ENCODE measurements around the gene NDUFC1.

The NDUFC1 gene

GRCh38 chr4:139282065-139282720 is 20.1 kb downstream of the NDUFC1 start:
- H2BK15ac ChIP-seq (replicated peaks; ENCODE audit: low read depth) = no peak overlapping the region
- no peak overlapping the region for H3K56ac ChIP-seq (ENCODE audit: low read length)
- H3K4me3 ChIP-seq (ENCODE audit: low read length) = no peak overlapping the region
- H3K27me3 ChIP-seq (ENCODE audit: insufficient read depth, low read length, poor library complexity) = peaks cover 11% of the 10 kb centered on the region
- H3K36me3 ChIP-seq (ENCODE audit: control insufficient read depth, insufficient read depth, low read length) = no peaks in the 10 kb centered on the region
- H2BK5ac ChIP-seq (ENCODE audit: low read length) = no peak overlapping the region
- no peak overlapping the region for H3K4me2 ChIP-seq (ENCODE audit: low read length)
- H3K27ac ChIP-seq (ENCODE audit: low read depth, low read length) = no peak overlapping the region
- no peak overlapping the region for H3K9ac ChIP-seq (ENCODE audit: low read length)
- no peak overlapping the region for H2AK5ac ChIP-seq (ENCODE audit: low read length)
- H4K8ac ChIP-seq (ENCODE audit: low read depth, low read length) = no peak overlapping the region
- no peak for DNase-seq
- H4K5ac ChIP-seq (ENCODE audit: low read length) = no peak overlapping the region
- no peak overlapping the region for H3K4ac ChIP-seq (ENCODE audit: low read depth, low read length)
- H3K79me1 ChIP-seq (ENCODE audit: low read length) = no peaks in the 10 kb centered on the region
- no peaks in the 10 kb centered on the region for H3K79me2 ChIP-seq (ENCODE audit: control insufficient read depth, insufficient read depth, low read length)
- H3K18ac ChIP-seq (ENCODE audit: low read length) = no peak overlapping the region
- no peak overlapping the region for H3K23ac ChIP-seq (ENCODE audit: low read length)
- no peaks in the 10 kb centered on the region for H3K4me1 ChIP-seq (ENCODE audit: control insufficient read depth, low read depth, low read length)
- no CpG with 5 or more reads among the region's 7 CpGs for WGBS (ENCODE audit: extremely low coverage, insufficient coverage, low lambda C conversion rate)
- H2BK120ac ChIP-seq (ENCODE audit: low read depth, low read length) = no peak overlapping the region

- Histone ChIP-seq H2AK5ac (ENCODE audit: low read length) (no peak within 1 kb of the TSS), H2BK15ac (replicated peaks; ENCODE audit: low read depth) (no peak within 1 kb of the TSS), H3K56ac (ENCODE audit: low read length) (peak within 1 kb of the TSS; percentile 60), H3K36me3 (ENCODE audit: control insufficient read depth, insufficient read depth, low read length) (no peaks in the 10 kb centered on the region), H3K23ac (ENCODE audit: low read length) (no peak within 1 kb of the TSS), H3K27ac (ENCODE audit: low read depth, low read length) (no peak within 1 kb of the TSS), H4K8ac (ENCODE audit: low read depth, low read length) (no peak within 1 kb of the TSS), H3K9ac (ENCODE audit: low read length) (peak within 1 kb of the TSS; percentile 49), H4K5ac (ENCODE audit: low read length) (no peak within 1 kb of the TSS), H3K4ac (ENCODE audit: low read depth, low read length) (no peak within 1 kb of the TSS), H3K18ac (ENCODE audit: low read length) (no peak within 1 kb of the TSS), H3K79me2 (ENCODE audit: control insufficient read depth, insufficient read depth, low read length) (no peaks in the 10 kb centered on the region), H3K4me3 (ENCODE audit: low read length) (peak within 1 kb of the TSS; percentile 35), H2BK120ac (ENCODE audit: low read depth, low read length) (no peak within 1 kb of the TSS), H3K27me3 (ENCODE audit: insufficient read depth, low read length, poor library complexity) (peaks cover 11% of the 10 kb centered on the region), H3K79me1 (ENCODE audit: low read length) (no peaks in the 10 kb centered on the region), H2BK5ac (ENCODE audit: low read length) (no peak within 1 kb of the TSS), H3K4me1 (ENCODE audit: control insufficient read depth, low read depth, low read length) (no peaks in the 10 kb centered on the region), H3K4me2 (ENCODE audit: low read length) (peak within 1 kb of the TSS; percentile 95)
- WGBS (ENCODE audit: extremely low coverage, insufficient coverage, low lambda C conversion rate) = no CpG with 5 or more reads among the region's 51 CpGs
- peak; percentile 73 for DNase-seq
Measured at GRCh38 chr4:139279760-139280620, 22.3 kb downstream of the NDUFC1 start, which contains the start of gene MGARP. TSS of gene MGARP (minus strand) at chr4:139280225. CDS start at chr4:139280158, 67 bp downstream.

DNA sequence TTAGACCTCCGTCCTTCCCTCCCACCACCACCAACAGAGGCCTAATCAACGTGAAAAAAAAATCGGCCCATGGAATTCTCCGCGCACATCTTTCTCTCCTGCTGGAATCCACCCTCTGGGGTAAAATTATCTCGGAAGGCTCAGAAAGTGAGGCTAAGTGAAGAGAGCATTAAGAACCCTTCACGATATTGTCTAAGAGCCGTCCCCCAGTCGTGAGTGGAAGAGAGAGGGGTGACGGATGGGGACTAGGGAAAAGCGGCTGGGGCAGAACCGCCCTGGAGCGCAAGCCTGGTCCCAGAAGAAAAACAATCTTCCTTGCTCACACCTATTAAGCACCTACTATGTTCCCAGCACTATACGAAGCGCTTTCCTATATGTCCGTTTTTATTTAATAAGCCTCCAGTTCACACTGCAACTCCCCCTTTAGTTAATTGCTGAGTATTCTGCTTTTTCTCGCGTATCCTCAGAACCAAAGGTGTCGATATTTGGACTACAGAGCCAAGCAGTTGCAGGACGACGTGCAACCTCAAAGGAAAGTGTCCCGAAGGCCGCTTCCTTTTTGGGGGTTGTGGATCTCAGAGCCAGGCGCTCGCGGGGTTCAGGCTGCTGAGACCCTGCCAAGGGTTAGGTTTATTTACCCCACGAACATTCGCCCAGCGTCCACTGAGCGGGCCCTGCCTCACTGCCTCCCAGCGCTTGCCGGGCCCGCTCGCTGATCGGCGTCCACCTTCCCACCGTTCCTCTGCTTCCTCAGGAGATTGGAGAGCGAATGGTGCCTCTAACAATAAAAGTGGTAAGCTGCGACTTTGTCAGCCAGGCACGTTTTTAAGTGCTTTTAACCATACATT is 23.1 kb downstream of the NDUFC1 start:
- Histone ChIP-seq H3K9ac (ENCODE audit: low read length) (peak overlapping the region; percentile 49), H3K4me2 (ENCODE audit: low read length) (peak overlapping the region; percentile 95), H3K4ac (ENCODE audit: low read depth, low read length) (no peak overlapping the region), H3K79me1 (ENCODE audit: low read length) (no peaks in the 10 kb centered on the region), H2AK5ac (ENCODE audit: low read length) (no peak overlapping the region), H3K4me3 (ENCODE audit: low read length) (peak overlapping the region; percentile 35), H2BK15ac (replicated peaks; ENCODE audit: low read depth) (no peak overlapping the region), H3K36me3 (ENCODE audit: control insufficient read depth, insufficient read depth, low read length) (no peaks in the 10 kb centered on the region), H2BK5ac (ENCODE audit: low read length) (no peak overlapping the region), H3K23ac (ENCODE audit: low read length) (no peak overlapping the region), H3K18ac (ENCODE audit: low read length) (no peak overlapping the region), H3K27ac (ENCODE audit: low read depth, low read length) (no peak overlapping the region), H3K4me1 (ENCODE audit: control insufficient read depth, low read depth, low read length) (no peaks in the 10 kb centered on the region), H2BK120ac (ENCODE audit: low read depth, low read length) (no peak overlapping the region), H3K27me3 (ENCODE audit: insufficient read depth, low read length, poor library complexity) (peaks cover 11% of the 10 kb centered on the region), H4K5ac (ENCODE audit: low read length) (no peak overlapping the region), H3K79me2 (ENCODE audit: control insufficient read depth, insufficient read depth, low read length) (no peaks in the 10 kb centered on the region), H3K56ac (ENCODE audit: low read length) (peak overlapping the region; percentile 40), H4K8ac (ENCODE audit: low read depth, low read length) (no peak overlapping the region)
- WGBS (ENCODE audit: extremely low coverage, insufficient coverage, low lambda C conversion rate) = no CpG with 5 or more reads among the region's 40 CpGs
- peak; percentile 42 for DNase-seq

DNA sequence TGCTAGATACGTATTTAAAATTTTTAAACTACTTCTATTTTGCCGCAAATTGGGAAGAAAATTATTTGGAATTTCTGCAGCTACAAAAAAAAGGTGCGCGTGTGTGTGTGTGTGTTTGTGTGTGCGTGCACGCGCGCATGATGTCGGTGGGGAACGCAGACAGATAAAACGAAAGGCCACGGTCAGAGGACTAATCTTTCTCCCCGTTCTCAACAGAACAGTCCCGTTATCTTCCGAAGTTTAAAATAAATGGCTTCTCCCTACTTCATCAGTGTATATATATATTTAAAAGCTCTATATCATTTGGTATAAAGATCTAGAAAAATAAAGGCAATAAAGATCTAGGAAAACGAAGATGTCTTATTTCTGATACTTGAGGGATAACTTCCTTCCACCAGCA is 23.8 kb downstream of the NDUFC1 start:
- no peak for DNase-seq
- Histone ChIP-seq H3K4ac (ENCODE audit: low read depth, low read length) (no peak overlapping the region), H3K4me2 (ENCODE audit: low read length) (no peak overlapping the region), H3K4me3 (ENCODE audit: low read length) (no peak overlapping the region), H2BK5ac (ENCODE audit: low read length) (no peak overlapping the region), H2AK5ac (ENCODE audit: low read length) (no peak overlapping the region), H3K4me1 (ENCODE audit: control insufficient read depth, low read depth, low read length) (no peaks in the 10 kb centered on the region), H3K27ac (ENCODE audit: low read depth, low read length) (no peak overlapping the region), H3K27me3 (ENCODE audit: insufficient read depth, low read length, poor library complexity) (peaks cover 11% of the 10 kb centered on the region), H4K5ac (ENCODE audit: low read length) (no peak overlapping the region), H2BK120ac (ENCODE audit: low read depth, low read length) (no peak overlapping the region), H2BK15ac (replicated peaks; ENCODE audit: low read depth) (no peak overlapping the region), H3K9ac (ENCODE audit: low read length) (no peak overlapping the region), H4K8ac (ENCODE audit: low read depth, low read length) (no peak overlapping the region), H3K23ac (ENCODE audit: low read length) (no peak overlapping the region), H3K79me1 (ENCODE audit: low read length) (no peaks in the 10 kb centered on the region), H3K18ac (ENCODE audit: low read length) (no peak overlapping the region), H3K56ac (ENCODE audit: low read length) (no peak overlapping the region), H3K36me3 (ENCODE audit: control insufficient read depth, insufficient read depth, low read length) (no peaks in the 10 kb centered on the region), H3K79me2 (ENCODE audit: control insufficient read depth, insufficient read depth, low read length) (no peaks in the 10 kb centered on the region)
- no CpG with 5 or more reads among the region's 16 CpGs for WGBS (ENCODE audit: extremely low coverage, insufficient coverage, low lambda C conversion rate)

DNA sequence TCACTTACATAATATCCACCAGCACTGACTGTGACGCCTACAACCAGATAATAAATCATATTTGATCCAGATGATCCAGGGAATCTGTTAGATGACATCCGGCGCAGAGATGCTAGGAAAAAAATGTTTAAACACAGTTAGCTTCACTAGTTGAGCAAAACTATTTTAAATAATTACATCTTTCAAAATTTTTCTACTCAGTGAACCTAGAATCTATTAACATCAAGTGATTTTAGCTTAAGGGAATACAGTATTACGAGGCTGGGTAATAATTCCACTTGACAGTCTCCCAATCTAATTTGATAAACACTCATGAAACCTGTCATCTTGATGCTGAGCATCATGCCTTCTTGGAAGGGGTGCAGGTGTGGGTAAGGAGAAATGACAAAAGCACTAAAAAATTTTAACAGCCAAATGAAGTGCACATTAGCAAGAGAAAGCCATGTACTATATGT is 27.0 kb downstream of the NDUFC1 start:
- H2AK5ac ChIP-seq (ENCODE audit: low read length) = no peak overlapping the region
- H3K4me1 ChIP-seq (ENCODE audit: control insufficient read depth, low read depth, low read length) = no peaks in the 10 kb centered on the region
- H3K27ac ChIP-seq (ENCODE audit: low read depth, low read length) = no peak overlapping the region
- H3K4me2 ChIP-seq (ENCODE audit: low read length) = no peak overlapping the region
- H2BK5ac ChIP-seq (ENCODE audit: low read length) = no peak overlapping the region
- peaks cover 9% of the 10 kb centered on the region for H3K27me3 ChIP-seq (ENCODE audit: insufficient read depth, low read length, poor library complexity)
- no peaks in the 10 kb centered on the region for H3K79me2 ChIP-seq (ENCODE audit: control insufficient read depth, insufficient read depth, low read length)
- no peaks in the 10 kb centered on the region for H3K36me3 ChIP-seq (ENCODE audit: control insufficient read depth, insufficient read depth, low read length)
- no peak overlapping the region for H2BK120ac ChIP-seq (ENCODE audit: low read depth, low read length)
- no CpG with 5 or more reads among the region's 4 CpGs for WGBS (ENCODE audit: extremely low coverage, insufficient coverage, low lambda C conversion rate)
- no peaks in the 10 kb centered on the region for H3K79me1 ChIP-seq (ENCODE audit: low read length)
- H2BK15ac ChIP-seq (replicated peaks; ENCODE audit: low read depth) = no peak overlapping the region
- no peak for DNase-seq
- H3K18ac ChIP-seq (ENCODE audit: low read length) = no peak overlapping the region
- H4K5ac ChIP-seq (ENCODE audit: low read length) = no peak overlapping the region
- H3K23ac ChIP-seq (ENCODE audit: low read length) = no peak overlapping the region
- no peak overlapping the region for H3K56ac ChIP-seq (ENCODE audit: low read length)
- H3K9ac ChIP-seq (ENCODE audit: low read length) = no peak overlapping the region
- no peak overlapping the region for H3K4me3 ChIP-seq (ENCODE audit: low read length)
- H4K8ac ChIP-seq (ENCODE audit: low read depth, low read length) = no peak overlapping the region
- no peak overlapping the region for H3K4ac ChIP-seq (ENCODE audit: low read depth, low read length)

Data from mesendoderm (in vitro differentiated cells).